HEK293 (cell line): Measurements from ENCODE around the gene CHKA.

Experiments
- CTCF ChIA-PET: fragments of 350-600 bp; formaldehyde crosslinking; extraction: SDS; loops from one replicate; lab custom pipeline; 2021; ENCODE audit warnings: antibody characterized with exemption; lab: Yijun Ruan, JAX
- POLR2A ChIA-PET: fragments of 300-600 bp; formaldehyde crosslinking; extraction: SDS; loops from one replicate; lab custom pipeline; 2020; ENCODE audit warnings: antibody characterized with exemption, inconsistent platforms; lab: Yijun Ruan, JAX
- H3K27ac ChIP-seq: fragments of 200-500 bp; sonication (Bioruptor generic); 2 replicates; pipeline ENCODE4 v1.5.1; 2014; ENCODE audit warnings: low read depth, low read length, control low read depth, inconsistent platforms; ENCODE audit errors: extremely low read depth
- H3K36me3 ChIP-seq, 2 experiments: fragments of 200-500 bp in 1 of 2; sonication (Bioruptor generic) in 1 of 2; 1 replicate in 1 of 2; 2 replicates in 1 of 2; pipeline ENCODE4 v1.5.1; 2014 to 2017; ENCODE audit warnings: inconsistent platforms in 2 of 2, low read length in 2 of 2; ENCODE audit not compliant: control insufficient read depth in 2 of 2, insufficient read depth in 1 of 2
- H3K4me1 ChIP-seq: fragments of 200-500 bp; sonication (Bioruptor generic); 2 replicates; pipeline ENCODE4 v1.5.1; 2014; ENCODE audit warnings: mild to moderate bottlenecking, low read length, inconsistent platforms; ENCODE audit not compliant: control insufficient read depth, insufficient read depth
- H3K4me3 ChIP-seq: 2 replicates; pipeline ENCODE4 v1.5.1; 2011; ENCODE audit warnings: low read depth, mild to moderate bottlenecking, control low read depth, low read length, moderate library complexity
- H3K9me3 ChIP-seq: fragments of 200-500 bp; sonication (Bioruptor generic); 2 replicates; pipeline ENCODE4 v1.5.1; 2014; ENCODE audit warnings: low read depth, low read length, inconsistent platforms; ENCODE audit not compliant: control insufficient read depth, insufficient read depth
- KLF1 ChIP-seq: fragments of 450-650 bp; formaldehyde crosslinking; IDR thresholded peaks from 2 replicates; pipeline ENCODE4 v1.5.1; 2016; ENCODE audit warnings: missing biosample characterization, missing genetic modification characterization
- OSR2 ChIP-seq: fragments of 450-650 bp; formaldehyde crosslinking; IDR thresholded peaks from 2 replicates; pipeline ENCODE4 v1.5.1; 2016; ENCODE audit warnings: missing biosample characterization, missing genetic modification characterization
- SCRT1 ChIP-seq: fragments of 450-650 bp; formaldehyde crosslinking; IDR thresholded peaks from 2 replicates; pipeline ENCODE4 v1.5.1; 2016; ENCODE audit warnings: missing biosample characterization, missing genetic modification characterization, borderline replicate concordance
- ZBTB21 ChIP-seq: fragments of 450-650 bp; formaldehyde crosslinking; IDR thresholded peaks from 2 replicates; pipeline ENCODE4 v1.5.1; 2017; ENCODE audit warnings: missing biosample characterization, missing genetic modification characterization
- ZNF121 ChIP-seq: fragments of 450-650 bp; formaldehyde crosslinking; IDR thresholded peaks from 2 replicates; pipeline ENCODE4 v1.5.1; 2016; ENCODE audit warnings: missing biosample characterization, missing genetic modification characterization
- ZNF138 ChIP-seq: fragments of 450-650 bp; formaldehyde crosslinking; IDR thresholded peaks from 2 replicates; pipeline ENCODE4 v1.5.1; 2016; ENCODE audit warnings: missing biosample characterization, missing genetic modification characterization, borderline replicate concordance
- ZNF239 ChIP-seq: fragments of 450-650 bp; formaldehyde crosslinking; IDR thresholded peaks from 2 replicates; pipeline ENCODE4 v1.5.1; 2016; ENCODE audit warnings: missing biosample characterization, missing genetic modification characterization
- ZNF24 ChIP-seq: fragments of 450-650 bp; formaldehyde crosslinking; IDR thresholded peaks from 2 replicates; pipeline ENCODE4 v1.5.1; 2016; ENCODE audit warnings: missing biosample characterization, missing genetic modification characterization
- ZNF514 ChIP-seq: fragments of 450-650 bp; formaldehyde crosslinking; IDR thresholded peaks from 2 replicates; pipeline ENCODE4 v1.5.1; 2016; ENCODE audit warnings: missing biosample characterization, missing genetic modification characterization
- ZNF530 ChIP-seq: fragments of 450-650 bp; formaldehyde crosslinking; IDR thresholded peaks from 2 replicates; pipeline ENCODE4 v1.5.1; 2016; ENCODE audit warnings: low read depth, missing biosample characterization, missing genetic modification characterization
- ZNF654 ChIP-seq: fragments of 450-650 bp; formaldehyde crosslinking; IDR thresholded peaks from 2 replicates; pipeline ENCODE4 v1.5.1; 2016; ENCODE audit warnings: low read depth, missing biosample characterization, missing genetic modification characterization
- ZNF670 ChIP-seq: fragments of 450-650 bp; formaldehyde crosslinking; IDR thresholded peaks from 2 replicates; pipeline ENCODE4 v1.5.1; 2016; ENCODE audit warnings: missing biosample characterization, missing genetic modification characterization, low read depth
- ZNF768 ChIP-seq: fragments of 450-650 bp; formaldehyde crosslinking; IDR thresholded peaks from 2 replicates; pipeline ENCODE4 v1.5.1; 2018; ENCODE audit warnings: missing biosample characterization, mild to moderate bottlenecking, missing genetic modification characterization
- TF ChIP-seq, protein P1 (sequence below): fragments of 450-650 bp; formaldehyde crosslinking; IDR thresholded peaks from 2 replicates; pipeline ENCODE4 v1.5.1; 2016; ENCODE audit warnings: missing biosample characterization, missing genetic modification characterization
- TF ChIP-seq, protein P2 (sequence below): fragments of 450-650 bp; formaldehyde crosslinking; IDR thresholded peaks from 2 replicates; pipeline ENCODE4 v1.5.1; 2016; ENCODE audit warnings: missing biosample characterization, missing genetic modification characterization
- TF ChIP-seq, protein P3 (sequence below): fragments of 450-650 bp; formaldehyde crosslinking; optimal IDR thresholded peaks from 2 replicates; pipeline ENCODE3; 2016; ENCODE audit warnings: missing biosample characterization, mild to moderate bottlenecking, missing genetic modification characterization
- TF ChIP-seq, protein P4 (sequence below): fragments of 450-650 bp; formaldehyde crosslinking; IDR thresholded peaks from 2 replicates; pipeline ENCODE4 v1.5.1; 2016; ENCODE audit warnings: missing biosample characterization, missing genetic modification characterization, borderline replicate concordance
- TF ChIP-seq, protein P5 (sequence below): fragments of 450-650 bp; formaldehyde crosslinking; IDR thresholded peaks from 2 replicates; pipeline ENCODE4 v1.5.1; 2016; ENCODE audit warnings: missing biosample characterization, missing genetic modification characterization, low read depth

The CHKA gene

DNA sequence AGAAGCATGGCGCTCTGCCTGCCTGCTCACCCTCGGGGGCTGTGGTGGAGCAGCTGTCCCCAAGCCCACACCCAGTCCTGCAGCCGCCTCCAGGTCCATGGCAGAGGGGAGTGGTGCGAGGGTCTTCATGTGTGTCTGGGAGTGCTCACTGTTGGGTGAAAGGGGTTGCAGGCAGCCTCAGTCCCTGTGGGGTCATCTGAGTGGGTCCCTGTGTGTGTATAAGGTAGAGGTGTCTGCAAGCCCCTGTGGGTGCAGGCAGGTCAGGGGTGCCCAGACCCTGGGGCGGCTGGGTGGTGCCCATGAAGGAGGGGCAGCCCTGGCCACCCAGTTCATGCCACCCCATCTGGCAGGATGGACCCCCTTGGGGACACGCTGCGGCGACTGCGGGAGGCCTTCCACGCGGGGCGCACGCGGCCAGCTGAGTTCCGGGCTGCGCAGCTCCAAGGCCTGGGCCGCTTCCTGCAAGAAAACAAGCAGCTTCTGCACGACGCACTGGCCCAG lies 106.2 kb downstream of the CHKA start (continued):
- TF ChIP-seq, protein P1, sequence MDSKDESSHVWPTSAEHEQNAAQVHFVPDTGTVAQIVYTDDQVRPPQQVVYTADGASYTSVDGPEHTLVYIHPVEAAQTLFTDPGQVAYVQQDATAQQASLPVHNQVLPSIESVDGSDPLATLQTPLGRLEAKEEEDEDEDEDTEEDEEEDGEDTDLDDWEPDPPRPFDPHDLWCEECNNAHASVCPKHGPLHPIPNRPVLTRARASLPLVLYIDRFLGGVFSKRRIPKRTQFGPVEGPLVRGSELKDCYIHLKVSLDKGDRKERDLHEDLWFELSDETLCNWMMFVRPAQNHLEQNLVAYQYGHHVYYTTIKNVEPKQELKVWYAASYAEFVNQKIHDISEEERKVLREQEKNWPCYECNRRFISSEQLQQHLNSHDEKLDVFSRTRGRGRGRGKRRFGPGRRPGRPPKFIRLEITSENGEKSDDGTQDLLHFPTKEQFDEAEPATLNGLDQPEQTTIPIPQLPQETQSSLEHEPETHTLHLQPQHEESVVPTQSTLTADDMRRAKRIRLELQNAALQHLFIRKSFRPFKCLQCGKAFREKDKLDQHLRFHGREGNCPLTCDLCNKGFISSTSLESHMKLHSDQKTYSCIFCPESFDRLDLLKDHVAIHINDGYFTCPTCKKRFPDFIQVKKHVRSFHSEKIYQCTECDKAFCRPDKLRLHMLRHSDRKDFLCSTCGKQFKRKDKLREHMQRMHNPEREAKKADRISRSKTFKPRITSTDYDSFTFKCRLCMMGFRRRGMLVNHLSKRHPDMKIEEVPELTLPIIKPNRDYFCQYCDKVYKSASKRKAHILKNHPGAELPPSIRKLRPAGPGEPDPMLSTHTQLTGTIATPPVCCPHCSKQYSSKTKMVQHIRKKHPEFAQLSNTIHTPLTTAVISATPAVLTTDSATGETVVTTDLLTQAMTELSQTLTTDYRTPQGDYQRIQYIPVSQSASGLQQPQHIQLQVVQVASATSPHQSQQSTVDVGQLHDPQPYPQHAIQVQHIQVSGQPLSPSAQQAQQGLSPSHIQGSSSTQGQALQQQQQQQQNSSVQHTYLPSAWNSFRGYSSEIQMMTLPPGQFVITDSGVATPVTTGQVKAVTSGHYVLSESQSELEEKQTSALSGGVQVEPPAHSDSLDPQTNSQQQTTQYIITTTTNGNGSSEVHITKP (tag by site-specific recombination) = no peak
- TF ChIP-seq ZNF121 (tag by site-specific recombination) (no peak), ZNF530 (no peak)

DNA sequence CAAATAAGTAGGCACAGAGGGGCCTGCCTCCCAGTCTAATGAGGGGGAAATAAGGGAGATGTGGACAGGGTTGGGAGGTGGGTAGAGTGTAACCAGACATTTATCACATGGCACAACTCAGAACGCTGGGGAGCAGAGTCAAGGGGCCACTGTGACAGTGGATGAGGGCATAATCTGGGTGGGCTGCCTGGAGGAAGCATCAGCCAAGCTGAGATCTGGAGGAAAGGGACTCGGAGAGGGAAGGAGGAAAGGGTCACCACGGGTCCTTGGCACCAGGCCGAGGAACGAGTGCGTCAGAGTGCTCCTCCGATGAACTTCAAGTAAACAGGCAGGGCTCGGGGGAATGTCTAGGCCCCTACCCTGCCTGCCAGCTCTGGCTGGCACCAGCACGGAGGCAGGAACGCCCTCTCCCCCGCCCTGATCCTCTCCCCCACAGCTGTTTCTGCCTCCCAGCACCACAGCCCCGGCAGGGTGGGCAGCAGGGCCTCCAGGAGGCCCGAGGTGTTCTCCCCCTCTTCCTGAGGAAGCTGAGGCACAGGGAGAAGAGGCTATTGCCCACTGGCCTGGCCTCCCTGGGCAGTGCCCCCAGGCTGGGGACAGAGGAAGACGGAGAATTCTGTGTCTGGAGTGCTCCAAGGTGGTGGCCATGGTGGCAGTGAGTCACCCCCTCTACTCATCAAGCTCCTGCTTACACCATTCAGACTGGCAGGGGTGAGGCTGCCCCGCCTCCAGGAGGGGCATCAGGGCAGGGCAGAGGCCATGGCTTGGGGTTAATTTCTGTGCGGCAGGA lies 106.8 kb downstream of the CHKA start:
- CTCF ChIA-PET = interaction anchor here (1.1 kb wide), 1 partner anchor 192 kb away, joined by 3 read pairs; no protein-coding TSS in a partner anchor
- no peaks in the 10 kb centered on the region for H3K4me1 ChIP-seq
- POLR2A ChIA-PET = no interaction called here
- H3K4me3 ChIP-seq = no peak overlapping the region
- no peaks in the 10 kb centered on the region for H3K36me3 ChIP-seq
- H3K27ac ChIP-seq = no peak overlapping the region
- TF ChIP-seq ZNF138 (no peak), ZNF24 (tag by site-specific recombination) (no peak), KLF1 (tag by site-specific recombination) (0 out of 2 replicates have a peak, but pooled peaks have one; percentile 46)
- TF ChIP-seq, protein P2, sequence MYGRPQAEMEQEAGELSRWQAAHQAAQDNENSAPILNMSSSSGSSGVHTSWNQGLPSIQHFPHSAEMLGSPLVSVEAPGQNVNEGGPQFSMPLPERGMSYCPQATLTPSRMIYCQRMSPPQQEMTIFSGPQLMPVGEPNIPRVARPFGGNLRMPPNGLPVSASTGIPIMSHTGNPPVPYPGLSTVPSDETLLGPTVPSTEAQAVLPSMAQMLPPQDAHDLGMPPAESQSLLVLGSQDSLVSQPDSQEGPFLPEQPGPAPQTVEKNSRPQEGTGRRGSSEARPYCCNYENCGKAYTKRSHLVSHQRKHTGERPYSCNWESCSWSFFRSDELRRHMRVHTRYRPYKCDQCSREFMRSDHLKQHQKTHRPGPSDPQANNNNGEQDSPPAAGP (tag by site-specific recombination) = peak; percentile 56; the same call in 1 of the 2 replicates
- H3K9me3 ChIP-seq = no peaks in the 10 kb centered on the region

DNA sequence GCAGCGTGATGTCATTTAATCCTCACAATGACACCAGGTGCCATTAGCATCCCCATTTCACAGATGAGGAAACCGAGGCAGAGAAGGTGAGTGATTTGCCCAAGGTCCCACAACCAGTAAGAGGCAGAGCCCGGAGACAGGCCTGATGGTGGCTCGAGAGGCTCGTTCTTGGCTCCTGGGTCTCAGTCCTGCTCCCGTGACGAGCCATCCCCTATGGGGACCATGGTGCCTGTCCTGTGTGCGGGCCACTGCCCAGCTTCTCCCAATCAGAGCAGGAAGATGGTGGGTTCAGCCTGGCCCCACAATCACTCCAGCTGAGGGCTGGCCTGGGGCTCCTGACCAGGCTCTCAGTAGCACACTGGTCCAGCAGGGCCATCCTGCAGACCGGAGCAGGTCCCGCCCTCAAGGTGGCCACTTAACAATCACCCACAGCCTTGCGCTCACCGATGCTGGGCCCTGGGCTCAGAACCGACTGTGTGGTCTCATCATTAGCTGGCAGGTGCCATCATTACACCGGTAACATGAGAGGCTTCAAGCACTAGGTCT lies 107.5 kb downstream of the CHKA start:
- POLR2A ChIA-PET = interaction anchor here (1.5 kb wide), 1 partner anchor 11 kb away, joined by 3 read pairs; no protein-coding TSS in a partner anchor
- Histone ChIP-seq H3K9me3 (no peaks in the 10 kb centered on the region), H3K4me1 (no peaks in the 10 kb centered on the region), H3K4me3 (no peak overlapping the region), H3K27ac (no peak overlapping the region), H3K36me3 (no peaks in the 10 kb centered on the region)
- CTCF ChIA-PET = interaction anchor here (0.7 kb wide), 1 partner anchor 437 kb away, joined by 4 read pairs; no protein-coding TSS in a partner anchor
- TF ChIP-seq ZNF670 (tag by site-specific recombination) (no peak), ZNF239 (tag by site-specific recombination) (no peak), ZBTB21 (tag by site-specific recombination) (no peak), OSR2 (tag by site-specific recombination) (no peak), SCRT1 (tag by site-specific recombination) (no peak), ZNF514 (tag by site-specific recombination) (no peak), ZNF768 (no peak), ZNF654 (tag by site-specific recombination) (no peak)
- TF ChIP-seq, protein P3, sequence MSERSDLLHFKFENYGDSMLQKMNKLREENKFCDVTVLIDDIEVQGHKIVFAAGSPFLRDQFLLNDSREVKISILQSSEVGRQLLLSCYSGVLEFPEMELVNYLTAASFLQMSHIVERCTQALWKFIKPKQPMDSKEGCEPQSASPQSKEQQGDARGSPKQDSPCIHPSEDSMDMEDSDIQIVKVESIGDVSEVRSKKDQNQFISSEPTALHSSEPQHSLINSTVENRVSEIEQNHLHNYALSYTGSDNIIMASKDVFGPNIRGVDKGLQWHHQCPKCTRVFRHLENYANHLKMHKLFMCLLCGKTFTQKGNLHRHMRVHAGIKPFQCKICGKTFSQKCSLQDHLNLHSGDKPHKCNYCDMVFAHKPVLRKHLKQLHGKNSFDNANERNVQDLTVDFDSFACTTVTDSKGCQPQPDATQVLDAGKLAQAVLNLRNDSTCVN = no peak
- TF ChIP-seq, protein P4, sequence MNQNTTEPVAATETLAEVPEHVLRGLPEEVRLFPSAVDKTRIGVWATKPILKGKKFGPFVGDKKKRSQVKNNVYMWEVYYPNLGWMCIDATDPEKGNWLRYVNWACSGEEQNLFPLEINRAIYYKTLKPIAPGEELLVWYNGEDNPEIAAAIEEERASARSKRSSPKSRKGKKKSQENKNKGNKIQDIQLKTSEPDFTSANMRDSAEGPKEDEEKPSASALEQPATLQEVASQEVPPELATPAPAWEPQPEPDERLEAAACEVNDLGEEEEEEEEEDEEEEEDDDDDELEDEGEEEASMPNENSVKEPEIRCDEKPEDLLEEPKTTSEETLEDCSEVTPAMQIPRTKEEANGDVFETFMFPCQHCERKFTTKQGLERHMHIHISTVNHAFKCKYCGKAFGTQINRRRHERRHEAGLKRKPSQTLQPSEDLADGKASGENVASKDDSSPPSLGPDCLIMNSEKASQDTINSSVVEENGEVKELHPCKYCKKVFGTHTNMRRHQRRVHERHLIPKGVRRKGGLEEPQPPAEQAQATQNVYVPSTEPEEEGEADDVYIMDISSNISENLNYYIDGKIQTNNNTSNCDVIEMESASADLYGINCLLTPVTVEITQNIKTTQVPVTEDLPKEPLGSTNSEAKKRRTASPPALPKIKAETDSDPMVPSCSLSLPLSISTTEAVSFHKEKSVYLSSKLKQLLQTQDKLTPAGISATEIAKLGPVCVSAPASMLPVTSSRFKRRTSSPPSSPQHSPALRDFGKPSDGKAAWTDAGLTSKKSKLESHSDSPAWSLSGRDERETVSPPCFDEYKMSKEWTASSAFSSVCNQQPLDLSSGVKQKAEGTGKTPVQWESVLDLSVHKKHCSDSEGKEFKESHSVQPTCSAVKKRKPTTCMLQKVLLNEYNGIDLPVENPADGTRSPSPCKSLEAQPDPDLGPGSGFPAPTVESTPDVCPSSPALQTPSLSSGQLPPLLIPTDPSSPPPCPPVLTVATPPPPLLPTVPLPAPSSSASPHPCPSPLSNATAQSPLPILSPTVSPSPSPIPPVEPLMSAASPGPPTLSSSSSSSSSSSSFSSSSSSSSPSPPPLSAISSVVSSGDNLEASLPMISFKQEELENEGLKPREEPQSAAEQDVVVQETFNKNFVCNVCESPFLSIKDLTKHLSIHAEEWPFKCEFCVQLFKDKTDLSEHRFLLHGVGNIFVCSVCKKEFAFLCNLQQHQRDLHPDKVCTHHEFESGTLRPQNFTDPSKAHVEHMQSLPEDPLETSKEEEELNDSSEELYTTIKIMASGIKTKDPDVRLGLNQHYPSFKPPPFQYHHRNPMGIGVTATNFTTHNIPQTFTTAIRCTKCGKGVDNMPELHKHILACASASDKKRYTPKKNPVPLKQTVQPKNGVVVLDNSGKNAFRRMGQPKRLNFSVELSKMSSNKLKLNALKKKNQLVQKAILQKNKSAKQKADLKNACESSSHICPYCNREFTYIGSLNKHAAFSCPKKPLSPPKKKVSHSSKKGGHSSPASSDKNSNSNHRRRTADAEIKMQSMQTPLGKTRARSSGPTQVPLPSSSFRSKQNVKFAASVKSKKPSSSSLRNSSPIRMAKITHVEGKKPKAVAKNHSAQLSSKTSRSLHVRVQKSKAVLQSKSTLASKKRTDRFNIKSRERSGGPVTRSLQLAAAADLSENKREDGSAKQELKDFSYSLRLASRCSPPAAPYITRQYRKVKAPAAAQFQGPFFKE (tag by site-specific recombination) = no peak
- TF ChIP-seq, protein P5, sequence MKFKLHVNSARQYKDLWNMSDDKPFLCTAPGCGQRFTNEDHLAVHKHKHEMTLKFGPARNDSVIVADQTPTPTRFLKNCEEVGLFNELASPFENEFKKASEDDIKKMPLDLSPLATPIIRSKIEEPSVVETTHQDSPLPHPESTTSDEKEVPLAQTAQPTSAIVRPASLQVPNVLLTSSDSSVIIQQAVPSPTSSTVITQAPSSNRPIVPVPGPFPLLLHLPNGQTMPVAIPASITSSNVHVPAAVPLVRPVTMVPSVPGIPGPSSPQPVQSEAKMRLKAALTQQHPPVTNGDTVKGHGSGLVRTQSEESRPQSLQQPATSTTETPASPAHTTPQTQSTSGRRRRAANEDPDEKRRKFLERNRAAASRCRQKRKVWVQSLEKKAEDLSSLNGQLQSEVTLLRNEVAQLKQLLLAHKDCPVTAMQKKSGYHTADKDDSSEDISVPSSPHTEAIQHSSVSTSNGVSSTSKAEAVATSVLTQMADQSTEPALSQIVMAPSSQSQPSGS = no peak
